DND-41 (cell line): ENCODE measurements around the gene CIP2A.

Source experiments
- ATAC-seq: fragments of 200-7000 bp; cut with Tn5 transposase; 3 replicates; pipeline ENCODE4 v1.9.1; 2021; ENCODE audit warnings: low read depth; ENCODE audit not compliant: insufficient read depth
- DNase-seq: peaks from one replicate; pipeline ENCODE4 v3.0.0-alpha.2; 2020
- H2AFZ ChIP-seq: 2 replicates; pipeline ENCODE4 v1.6.0; 2012; ENCODE audit warnings: low read depth, low read length
- H3K27ac ChIP-seq: 2 replicates; pipeline ENCODE4 v1.5.1; 2012; ENCODE audit warnings: low read length, inconsistent platforms
- H3K27me3 ChIP-seq: fragments of 200-600 bp; sonication (generic); 2 replicates; pipeline ENCODE4 v1.6.0; 2012; ENCODE audit warnings: low read length, mild to moderate bottlenecking, inconsistent platforms; ENCODE audit not compliant: insufficient read depth, poor library complexity
- H3K36me3 ChIP-seq: 2 replicates; pipeline ENCODE4 v1.5.1; 2012; ENCODE audit warnings: low read length, inconsistent platforms; ENCODE audit not compliant: insufficient read depth
- H3K4me1 ChIP-seq: 2 replicates; pipeline ENCODE4 v1.5.1; 2012; ENCODE audit warnings: mild to moderate bottlenecking, low read length; ENCODE audit not compliant: insufficient read depth
- H3K4me2 ChIP-seq: 2 replicates; pipeline ENCODE4 v1.6.0; 2012; ENCODE audit warnings: mild to moderate bottlenecking, moderate library complexity, low read length, inconsistent platforms; ENCODE audit not compliant: insufficient read depth
- H3K4me3 ChIP-seq, 2 experiments: fragments of 200-600 bp in 1 of 2; shearing (Covaris generic) in 1 of 2; 2 replicates each; pipeline ENCODE4 v1.5.1; 2012 to 2016; ENCODE audit warnings: inconsistent platforms in 2 of 2, low read length in 2 of 2, mild to moderate bottlenecking in 2 of 2, low read depth in 1 of 2, moderate library complexity in 1 of 2
- H3K79me2 ChIP-seq: 2 replicates; pipeline ENCODE4 v1.6.0; 2012; ENCODE audit warnings: low read length, inconsistent platforms; ENCODE audit not compliant: insufficient read depth
- H3K9ac ChIP-seq: 2 replicates; pipeline ENCODE4 v1.6.0; 2012; ENCODE audit warnings: low read depth, mild to moderate bottlenecking, inconsistent platforms, low read length, moderate library complexity
- H3K9me3 ChIP-seq: 2 replicates; pipeline ENCODE4 v1.5.1; 2012; ENCODE audit warnings: low read length, moderate library complexity, mild to moderate bottlenecking, inconsistent platforms; ENCODE audit not compliant: insufficient read depth, severe bottlenecking
- H4K20me1 ChIP-seq: 2 replicates; pipeline ENCODE4 v1.6.0; 2012; ENCODE audit warnings: low read length; ENCODE audit not compliant: insufficient read depth
- CTCF ChIP-seq: IDR thresholded peaks from 2 replicates; pipeline ENCODE4 v1.5.1; 2012; ENCODE audit warnings: borderline replicate concordance, low read length, moderate library complexity, mild to moderate bottlenecking; ENCODE audit not compliant: poor library complexity, severe bottlenecking; ENCODE audit errors: extremely low read depth
- EZH2 ChIP-seq: IDR thresholded peaks from 3 replicates; pipeline ENCODE4 v1.6.1; 2012; ENCODE audit warnings: borderline replicate concordance, low read depth, mild to moderate bottlenecking, moderate library complexity, low read length, inconsistent platforms; ENCODE audit not compliant: severe bottlenecking

CIP2A gene

DNA sequence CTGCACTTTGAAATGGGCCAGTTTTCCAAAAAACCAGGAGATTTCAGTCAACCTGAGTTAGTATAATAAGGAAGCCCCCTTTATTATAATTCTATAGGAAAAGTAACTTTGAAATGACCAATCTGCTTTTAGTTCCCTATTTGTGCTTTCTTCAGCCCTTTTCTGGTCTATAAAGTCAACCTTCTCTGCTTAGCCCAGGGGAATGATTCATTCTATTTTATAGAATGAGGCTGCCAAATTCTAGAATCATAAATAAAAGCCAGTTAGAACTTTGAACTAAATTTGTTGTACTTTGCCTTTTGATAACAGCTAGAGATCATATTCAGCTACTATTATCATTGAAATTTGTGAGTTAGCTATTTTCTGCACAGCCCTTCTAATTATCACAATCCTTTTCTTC, 24.7 kb downstream of the CIP2A start:
- TF ChIP-seq CTCF: no peak
- no peak for TF ChIP-seq EZH2
- Histone ChIP-seq H3K9ac (no peak overlapping the region), H2AFZ (no peak overlapping the region), H3K27ac (no peak overlapping the region), H3K27me3 (no peaks in the 10 kb centered on the region), H3K4me1 (no peaks in the 10 kb centered on the region), H3K79me2 (no peaks in the 10 kb centered on the region), H3K4me2 (no peak overlapping the region), H3K9me3 (no peaks in the 10 kb centered on the region), H3K4me3 (no peak overlapping the region), H3K36me3 (peaks cover 84% of the 10 kb centered on the region), H4K20me1 (no peaks in the 10 kb centered on the region)
- ATAC-seq (no peak), DNase-seq (no peak)

GRCh38 chr3:108562565-108562964, 26.7 kb downstream of the CIP2A start:
- DNase-seq (no peak), ATAC-seq (no peak)
- H3K27me3 ChIP-seq: no peaks in the 10 kb centered on the region
- H3K36me3 ChIP-seq: peaks cover 87% of the 10 kb centered on the region
- H3K9ac ChIP-seq: no peak overlapping the region
- no peak overlapping the region for H3K4me3 ChIP-seq
- no peak overlapping the region for H3K27ac ChIP-seq
- H3K4me1 ChIP-seq: no peaks in the 10 kb centered on the region
- TF ChIP-seq EZH2 (no peak), CTCF (no peak)
- H2AFZ ChIP-seq: no peak overlapping the region
- no peaks in the 10 kb centered on the region for H4K20me1 ChIP-seq
- H3K9me3 ChIP-seq: no peaks in the 10 kb centered on the region
- no peak overlapping the region for H3K4me2 ChIP-seq
- no peaks in the 10 kb centered on the region for H3K79me2 ChIP-seq

- no peak overlapping the region for H3K4me2 ChIP-seq
- H3K9ac ChIP-seq: no peak overlapping the region
- ATAC-seq: no peak
Measured at GRCh38 chr3:108555966-108556581, 33.2 kb downstream of the CIP2A start.

More at GRCh38 chr3:108555966-108556581, 33.2 kb downstream of the CIP2A start:
- Histone ChIP-seq H3K4me3 (no peak overlapping the region), H3K27me3 (no peaks in the 10 kb centered on the region), H3K4me1 (no peaks in the 10 kb centered on the region), H3K9me3 (no peaks in the 10 kb centered on the region), H4K20me1 (no peaks in the 10 kb centered on the region), H3K79me2 (no peaks in the 10 kb centered on the region), H3K36me3 (peaks cover 94% of the 10 kb centered on the region), H3K27ac (no peak overlapping the region), H2AFZ (no peak overlapping the region)
- DNase-seq: no peak
- TF ChIP-seq EZH2: no peak
- no peak for TF ChIP-seq CTCF
